HEK293 (cell line): ENCODE measurements around the gene COA3.

Source experiments
- CTCF ChIA-PET: fragments of 350-600 bp; formaldehyde crosslinking; extraction: SDS; loops from one replicate; lab custom pipeline; 2021; ENCODE audit warnings: antibody characterized with exemption; lab: Yijun Ruan, JAX
- POLR2A ChIA-PET: fragments of 300-600 bp; formaldehyde crosslinking; extraction: SDS; loops from one replicate; lab custom pipeline; 2020; ENCODE audit warnings: antibody characterized with exemption, inconsistent platforms; lab: Yijun Ruan, JAX
- H3K27ac ChIP-seq: fragments of 200-500 bp; sonication (Bioruptor generic); 2 replicates; pipeline ENCODE4 v1.5.1; 2014; ENCODE audit warnings: low read depth, low read length, control low read depth, inconsistent platforms; ENCODE audit errors: extremely low read depth
- H3K36me3 ChIP-seq, 2 experiments: fragments of 200-500 bp in 1 of 2; sonication (Bioruptor generic) in 1 of 2; 1 replicate in 1 of 2; 2 replicates in 1 of 2; pipeline ENCODE4 v1.5.1; 2014 to 2017; ENCODE audit warnings: inconsistent platforms in 2 of 2, low read length in 2 of 2; ENCODE audit not compliant: control insufficient read depth in 2 of 2, insufficient read depth in 1 of 2
- H3K4me1 ChIP-seq: fragments of 200-500 bp; sonication (Bioruptor generic); 2 replicates; pipeline ENCODE4 v1.5.1; 2014; ENCODE audit warnings: mild to moderate bottlenecking, low read length, inconsistent platforms; ENCODE audit not compliant: control insufficient read depth, insufficient read depth
- H3K4me3 ChIP-seq: 2 replicates; pipeline ENCODE4 v1.5.1; 2011; ENCODE audit warnings: low read depth, mild to moderate bottlenecking, control low read depth, low read length, moderate library complexity
- H3K9me3 ChIP-seq: fragments of 200-500 bp; sonication (Bioruptor generic); 2 replicates; pipeline ENCODE4 v1.5.1; 2014; ENCODE audit warnings: low read depth, low read length, inconsistent platforms; ENCODE audit not compliant: control insufficient read depth, insufficient read depth
- ELK4 ChIP-seq: IDR thresholded peaks from 2 replicates; pipeline ENCODE4 v1.6.1; 2011; ENCODE audit warnings: mild to moderate bottlenecking, low read depth, low read length, borderline replicate concordance
- GFI1B ChIP-seq: fragments of 450-650 bp; formaldehyde crosslinking; IDR thresholded peaks from 2 replicates; pipeline ENCODE4 v1.5.1; 2016; ENCODE audit warnings: missing biosample characterization, missing genetic modification characterization
- HOXD13 ChIP-seq: sonication (generic); formaldehyde crosslinking; IDR thresholded peaks from 2 replicates; pipeline ENCODE4 v1.8.0; 2022; ENCODE audit warnings: missing genetic modification reagents, borderline replicate concordance
- PRDM6 ChIP-seq: fragments of 450-650 bp; formaldehyde crosslinking; IDR thresholded peaks from 2 replicates; pipeline ENCODE4 v1.5.1; 2017; ENCODE audit warnings: missing biosample characterization, missing genetic modification characterization
- RBAK ChIP-seq: fragments of 450-650 bp; formaldehyde crosslinking; IDR thresholded peaks from 2 replicates; pipeline ENCODE4 v1.5.1; 2016; ENCODE audit warnings: missing biosample characterization, missing genetic modification characterization
- SCRT2 ChIP-seq: fragments of 450-650 bp; formaldehyde crosslinking; IDR thresholded peaks from 2 replicates; pipeline ENCODE4 v1.5.1; 2016; ENCODE audit warnings: missing biosample characterization, missing genetic modification characterization
- SETDB1 ChIP-seq: IDR thresholded peaks from one replicate; pipeline ENCODE4 v1.6.1; 2017; ENCODE audit warnings: mild to moderate bottlenecking, low read length, moderate library complexity, mixed read lengths; ENCODE audit not compliant: insufficient read length
- ZBTB1 ChIP-seq: fragments of 450-650 bp; formaldehyde crosslinking; IDR thresholded peaks from 2 replicates; pipeline ENCODE4 v1.5.1; 2016; ENCODE audit warnings: missing biosample characterization, missing genetic modification characterization
- ZBTB17 ChIP-seq: fragments of 450-650 bp; formaldehyde crosslinking; IDR thresholded peaks from 2 replicates; pipeline ENCODE4 v1.5.1; 2016; ENCODE audit warnings: missing biosample characterization, missing genetic modification characterization
- ZBTB20 ChIP-seq: fragments of 450-650 bp; formaldehyde crosslinking; IDR thresholded peaks from 2 replicates; pipeline ENCODE4 v1.5.1; 2016; ENCODE audit warnings: missing biosample characterization, missing genetic modification characterization
- ZIC2 ChIP-seq: fragments of 450-650 bp; formaldehyde crosslinking; IDR thresholded peaks from 2 replicates; pipeline ENCODE4 v1.5.1; 2016; ENCODE audit warnings: missing biosample characterization, missing genetic modification characterization
- ZNF133 ChIP-seq: fragments of 450-650 bp; formaldehyde crosslinking; IDR thresholded peaks from 2 replicates; pipeline ENCODE4 v1.5.1; 2016; ENCODE audit warnings: missing biosample characterization, missing genetic modification characterization
- ZNF266 ChIP-seq: fragments of 450-650 bp; formaldehyde crosslinking; IDR thresholded peaks from 2 replicates; pipeline ENCODE4 v1.5.1; 2016; ENCODE audit warnings: missing biosample characterization, missing genetic modification characterization, low read depth
- ZNF394 ChIP-seq: fragments of 450-650 bp; formaldehyde crosslinking; IDR thresholded peaks from 2 replicates; pipeline ENCODE4 v1.5.1; 2016; ENCODE audit warnings: missing biosample characterization, missing genetic modification characterization, mild to moderate bottlenecking, moderate library complexity, borderline replicate concordance
- ZNF416 ChIP-seq: fragments of 450-650 bp; formaldehyde crosslinking; IDR thresholded peaks from 2 replicates; pipeline ENCODE4 v1.5.1; 2016; ENCODE audit warnings: missing biosample characterization, missing genetic modification characterization
- ZNF449 ChIP-seq: fragments of 450-650 bp; formaldehyde crosslinking; IDR thresholded peaks from 2 replicates; pipeline ENCODE4 v1.5.1; 2017; ENCODE audit warnings: missing biosample characterization, mild to moderate bottlenecking, missing genetic modification characterization, moderate library complexity
- ZNF521 ChIP-seq: fragments of 450-650 bp; formaldehyde crosslinking; IDR thresholded peaks from 2 replicates; pipeline ENCODE4 v1.5.1; 2017; ENCODE audit warnings: missing biosample characterization, mild to moderate bottlenecking, missing genetic modification characterization
- ZNF600 ChIP-seq: fragments of 450-650 bp; formaldehyde crosslinking; IDR thresholded peaks from 2 replicates; pipeline ENCODE4 v1.5.1; 2016; ENCODE audit warnings: missing biosample characterization, missing genetic modification characterization
- ZNF747 ChIP-seq: fragments of 450-650 bp; formaldehyde crosslinking; IDR thresholded peaks from 2 replicates; pipeline ENCODE4 v1.5.1; 2016; ENCODE audit warnings: missing biosample characterization, missing genetic modification characterization
- TF ChIP-seq, protein P1 (sequence below): sonication (generic); formaldehyde crosslinking; IDR thresholded peaks from 2 replicates; pipeline ENCODE4 v1.8.1; 2022; ENCODE audit warnings: mild to moderate bottlenecking, moderate library complexity, missing genetic modification reagents
- TF ChIP-seq, protein P2 (sequence below): fragments of 450-650 bp; IDR thresholded peaks from 2 replicates; pipeline ENCODE4 v1.5.1; 2018; ENCODE audit warnings: missing biosample characterization, mild to moderate bottlenecking, missing genetic modification characterization
- TF ChIP-seq, protein P3 (sequence below): fragments of 450-650 bp; formaldehyde crosslinking; conservative IDR thresholded peaks from 2 replicates; pipeline ENCODE4 v1.5.1; 2016; ENCODE audit warnings: low read depth, missing biosample characterization, missing genetic modification characterization
- TF ChIP-seq, protein P4 (sequence below): fragments of 450-650 bp; formaldehyde crosslinking; IDR thresholded peaks from 2 replicates; pipeline ENCODE4; 2016; ENCODE audit warnings: missing biosample characterization, missing genetic modification characterization

COA3 gene

DNA sequence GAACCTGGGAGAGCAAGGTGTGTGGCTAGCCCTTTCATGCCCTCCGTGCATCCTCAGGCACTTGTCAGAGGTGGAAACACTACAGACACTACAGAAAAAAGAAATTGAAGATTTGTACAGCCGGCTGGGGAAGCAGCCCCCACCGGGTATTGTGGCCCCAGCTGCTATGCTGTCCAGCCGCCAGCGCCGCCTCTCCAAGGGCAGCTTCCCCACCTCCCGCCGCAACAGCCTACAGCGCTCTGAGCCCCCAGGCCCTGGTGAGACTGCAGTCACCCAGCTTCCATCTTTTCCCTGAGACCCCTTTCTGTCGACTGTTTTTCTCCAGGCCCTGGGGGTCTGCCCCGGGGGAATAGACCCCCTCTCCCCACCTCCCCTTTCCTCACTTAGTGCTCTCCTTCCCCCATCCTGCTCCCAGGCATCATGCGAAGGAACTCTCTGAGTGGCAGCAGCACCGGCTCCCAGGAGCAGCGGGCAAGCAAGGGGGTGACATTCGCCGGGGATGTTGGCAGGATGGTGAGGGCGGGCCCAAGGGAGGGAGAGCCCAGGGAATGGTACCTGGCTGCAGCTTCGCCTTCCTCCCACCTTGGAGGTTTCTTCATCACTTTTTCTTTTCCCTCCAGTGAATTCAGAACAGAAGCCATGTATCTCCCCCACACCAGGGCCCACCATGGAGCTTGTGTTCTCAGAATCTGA, 2.3 kb downstream of the COA3 start (continued):
- TF ChIP-seq, protein P1, sequence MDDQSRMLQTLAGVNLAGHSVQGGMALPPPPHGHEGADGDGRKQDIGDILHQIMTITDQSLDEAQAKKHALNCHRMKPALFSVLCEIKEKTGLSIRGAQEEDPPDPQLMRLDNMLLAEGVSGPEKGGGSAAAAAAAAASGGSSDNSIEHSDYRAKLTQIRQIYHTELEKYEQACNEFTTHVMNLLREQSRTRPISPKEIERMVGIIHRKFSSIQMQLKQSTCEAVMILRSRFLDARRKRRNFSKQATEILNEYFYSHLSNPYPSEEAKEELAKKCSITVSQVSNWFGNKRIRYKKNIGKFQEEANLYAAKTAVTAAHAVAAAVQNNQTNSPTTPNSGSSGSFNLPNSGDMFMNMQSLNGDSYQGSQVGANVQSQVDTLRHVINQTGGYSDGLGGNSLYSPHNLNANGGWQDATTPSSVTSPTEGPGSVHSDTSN (CRISPR knock-in tag): no peak
- TF ChIP-seq ZNF133 (no peak), PRDM6 (no peak), ZBTB17 (tag by site-specific recombination) (no peak), ZBTB20 (tag by site-specific recombination) (no peak)
- TF ChIP-seq, protein P2, sequence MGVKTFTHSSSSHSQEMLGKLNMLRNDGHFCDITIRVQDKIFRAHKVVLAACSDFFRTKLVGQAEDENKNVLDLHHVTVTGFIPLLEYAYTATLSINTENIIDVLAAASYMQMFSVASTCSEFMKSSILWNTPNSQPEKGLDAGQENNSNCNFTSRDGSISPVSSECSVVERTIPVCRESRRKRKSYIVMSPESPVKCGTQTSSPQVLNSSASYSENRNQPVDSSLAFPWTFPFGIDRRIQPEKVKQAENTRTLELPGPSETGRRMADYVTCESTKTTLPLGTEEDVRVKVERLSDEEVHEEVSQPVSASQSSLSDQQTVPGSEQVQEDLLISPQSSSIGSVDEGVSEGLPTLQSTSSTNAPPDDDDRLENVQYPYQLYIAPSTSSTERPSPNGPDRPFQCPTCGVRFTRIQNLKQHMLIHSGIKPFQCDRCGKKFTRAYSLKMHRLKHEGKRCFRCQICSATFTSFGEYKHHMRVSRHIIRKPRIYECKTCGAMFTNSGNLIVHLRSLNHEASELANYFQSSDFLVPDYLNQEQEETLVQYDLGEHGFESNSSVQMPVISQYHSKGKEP (tag by site-specific recombination): no peak
- TF ChIP-seq, protein P3, sequence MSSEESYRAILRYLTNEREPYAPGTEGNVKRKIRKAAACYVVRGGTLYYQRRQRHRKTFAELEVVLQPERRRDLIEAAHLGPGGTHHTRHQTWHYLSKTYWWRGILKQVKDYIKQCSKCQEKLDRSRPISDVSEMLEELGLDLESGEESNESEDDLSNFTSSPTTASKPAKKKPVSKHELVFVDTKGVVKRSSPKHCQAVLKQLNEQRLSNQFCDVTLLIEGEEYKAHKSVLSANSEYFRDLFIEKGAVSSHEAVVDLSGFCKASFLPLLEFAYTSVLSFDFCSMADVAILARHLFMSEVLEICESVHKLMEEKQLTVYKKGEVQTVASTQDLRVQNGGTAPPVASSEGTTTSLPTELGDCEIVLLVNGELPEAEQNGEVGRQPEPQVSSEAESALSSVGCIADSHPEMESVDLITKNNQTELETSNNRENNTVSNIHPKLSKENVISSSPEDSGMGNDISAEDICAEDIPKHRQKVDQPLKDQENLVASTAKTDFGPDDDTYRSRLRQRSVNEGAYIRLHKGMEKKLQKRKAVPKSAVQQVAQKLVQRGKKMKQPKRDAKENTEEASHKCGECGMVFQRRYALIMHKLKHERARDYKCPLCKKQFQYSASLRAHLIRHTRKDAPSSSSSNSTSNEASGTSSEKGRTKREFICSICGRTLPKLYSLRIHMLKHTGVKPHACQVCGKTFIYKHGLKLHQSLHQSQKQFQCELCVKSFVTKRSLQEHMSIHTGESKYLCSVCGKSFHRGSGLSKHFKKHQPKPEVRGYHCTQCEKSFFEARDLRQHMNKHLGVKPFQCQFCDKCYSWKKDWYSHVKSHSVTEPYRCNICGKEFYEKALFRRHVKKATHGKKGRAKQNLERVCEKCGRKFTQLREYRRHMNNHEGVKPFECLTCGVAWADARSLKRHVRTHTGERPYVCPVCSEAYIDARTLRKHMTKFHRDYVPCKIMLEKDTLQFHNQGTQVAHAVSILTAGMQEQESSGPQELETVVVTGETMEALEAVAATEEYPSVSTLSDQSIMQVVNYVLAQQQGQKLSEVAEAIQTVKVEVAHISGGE (tag by site-specific recombination): no peak

GRCh38 chr17:42795465-42795864, 3.0 kb downstream of the COA3 start:
- H3K36me3 ChIP-seq: peaks cover 0 to 33% of the 10 kb centered on the region in 2 experiments; a peak in 1 of 3 replicates
- H3K27ac ChIP-seq: no peak overlapping the region
- POLR2A ChIA-PET: interaction anchor here (1.0 to 2.2 kb wide), 3 partner anchors 9 to 26 kb away, joined by 3 to 9 read pairs (median 5); no protein-coding TSS in a partner anchor
- CTCF ChIA-PET: interaction anchor here (0.5 to 0.8 kb wide), 2 partner anchors 32 to 76 kb away, joined by 3 read pairs; no protein-coding TSS in a partner anchor
- H3K4me1 ChIP-seq: peaks cover 5% of the 10 kb centered on the region; the same call in 1 of the 2 replicates
- no peaks in the 10 kb centered on the region for H3K9me3 ChIP-seq
- H3K4me3 ChIP-seq: no peak overlapping the region
- no peak for TF ChIP-seq SETDB1
- TF ChIP-seq HOXD13 (CRISPR knock-in tag): no peak
- no peak for TF ChIP-seq ZNF266
- TF ChIP-seq ZNF600 (tag by site-specific recombination): no peak
- TF ChIP-seq ZNF394 (tag by site-specific recombination): no peak
- TF ChIP-seq ZNF416 (tag by site-specific recombination): no peak
- TF ChIP-seq, protein P4, sequence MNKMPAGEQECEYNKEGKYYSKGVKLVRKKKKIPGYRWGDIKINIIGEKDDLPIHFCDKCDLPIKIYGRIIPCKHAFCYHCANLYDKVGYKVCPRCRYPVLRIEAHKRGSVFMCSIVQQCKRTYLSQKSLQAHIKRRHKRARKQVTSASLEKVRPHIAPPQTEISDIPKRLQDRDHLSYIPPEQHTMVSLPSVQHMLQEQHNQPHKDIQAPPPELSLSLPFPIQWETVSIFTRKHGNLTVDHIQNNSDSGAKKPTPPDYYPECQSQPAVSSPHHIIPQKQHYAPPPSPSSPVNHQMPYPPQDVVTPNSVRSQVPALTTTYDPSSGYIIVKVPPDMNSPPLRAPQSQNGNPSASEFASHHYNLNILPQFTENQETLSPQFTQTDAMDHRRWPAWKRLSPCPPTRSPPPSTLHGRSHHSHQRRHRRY (tag by site-specific recombination): no peak
- TF ChIP-seq SCRT2 (tag by site-specific recombination): no peak
- TF ChIP-seq ZNF747: no peak
- TF ChIP-seq ZNF521 (tag by site-specific recombination): no peak
- no peak for TF ChIP-seq ZBTB1 (tag by site-specific recombination)
- TF ChIP-seq ZIC2 (tag by site-specific recombination): no peak
- no peak for TF ChIP-seq RBAK (tag by site-specific recombination)
- no peak for TF ChIP-seq ZNF449 (tag by site-specific recombination)
- no peak for TF ChIP-seq ELK4
- no peak for TF ChIP-seq GFI1B
